Measurements from ENCODE around the gene CITED1.

Gene CITED1

GRCh38 chrX:72308209-72308565 lies 2.5 kb upstream of the CITED1 start:
- no peak overlapping the region for H2AFZ ChIP-seq (ENCODE audit: low read length, unreplicated experiment)
- peaks cover 44% of the 10 kb centered on the region for H3K27me3 ChIP-seq (ENCODE audit: insufficient read depth, low read length)
- no peak overlapping the region for H3K27ac ChIP-seq (ENCODE audit: low read depth, low read length)
- no peaks in the 10 kb centered on the region for H3K36me3 ChIP-seq (ENCODE audit: insufficient read depth, low read length)
- no peaks in the 10 kb centered on the region for H3K79me2 ChIP-seq (ENCODE audit: control insufficient read depth, insufficient read depth, low read length, unreplicated experiment)
- peaks cover 14% of the 10 kb centered on the region for H3K4me1 ChIP-seq (ENCODE audit: control insufficient read depth, insufficient read depth, low read length, unreplicated experiment)
- peak overlapping the region; percentile 74; the same call in 1 of the 2 replicates for H3K4me3 ChIP-seq (ENCODE audit: low read depth, low read length)

GRCh38 chrX:72307646-72308051 lies 1.9 kb upstream of the CITED1 start:
- H2AFZ ChIP-seq (ENCODE audit: low read length, unreplicated experiment), result no peak overlapping the region
- no peaks in the 10 kb centered on the region for H3K79me2 ChIP-seq (ENCODE audit: control insufficient read depth, insufficient read depth, low read length, unreplicated experiment)
- peaks cover 14% of the 10 kb centered on the region for H3K4me1 ChIP-seq (ENCODE audit: control insufficient read depth, insufficient read depth, low read length, unreplicated experiment)
- no peak overlapping the region for H3K27ac ChIP-seq (ENCODE audit: low read depth, low read length)
- H3K4me3 ChIP-seq (ENCODE audit: low read depth, low read length), result peak overlapping the region; percentile 59
- H3K27me3 ChIP-seq (ENCODE audit: insufficient read depth, low read length), result peaks cover 49% of the 10 kb centered on the region
- H3K36me3 ChIP-seq (ENCODE audit: insufficient read depth, low read length), result no peaks in the 10 kb centered on the region

- Histone ChIP-seq H3K79me2 (ENCODE audit: control insufficient read depth, insufficient read depth, low read length, unreplicated experiment) (no peaks in the 10 kb centered on the region), H3K27me3 (ENCODE audit: insufficient read depth, low read length) (peaks cover 49% of the 10 kb centered on the region), H3K27ac (ENCODE audit: low read depth, low read length) (no peak overlapping the region), H3K4me3 (ENCODE audit: low read depth, low read length) (peak overlapping the region; percentile 59), H2AFZ (ENCODE audit: low read length, unreplicated experiment) (no peak overlapping the region), H3K4me1 (ENCODE audit: control insufficient read depth, insufficient read depth, low read length, unreplicated experiment) (peaks cover 14% of the 10 kb centered on the region), H3K36me3 (ENCODE audit: insufficient read depth, low read length) (no peaks in the 10 kb centered on the region)
These were observed 1.3 kb upstream of the CITED1 start for GRCh38 chrX:72306851-72307645.

GRCh38 chrX:72306085-72306801 lies 529 bp upstream of the CITED1 start:
- Histone ChIP-seq H3K36me3 (ENCODE audit: insufficient read depth, low read length) (no peaks in the 10 kb centered on the region), H3K4me3 (ENCODE audit: low read depth, low read length) (peak overlapping the region; percentile 68), H2AFZ (ENCODE audit: low read length, unreplicated experiment) (peak overlapping the region; percentile 25), H3K27ac (ENCODE audit: low read depth, low read length) (no peak overlapping the region), H3K79me2 (ENCODE audit: control insufficient read depth, insufficient read depth, low read length, unreplicated experiment) (no peaks in the 10 kb centered on the region), H3K27me3 (ENCODE audit: insufficient read depth, low read length) (peaks cover 53% of the 10 kb centered on the region), H3K4me1 (ENCODE audit: control insufficient read depth, insufficient read depth, low read length, unreplicated experiment) (peaks cover 14% of the 10 kb centered on the region)

- H3K36me3 ChIP-seq (ENCODE audit: insufficient read depth, low read length), result no peaks in the 10 kb centered on the region
- peak overlapping the region; percentile 68 for H3K4me3 ChIP-seq (ENCODE audit: low read depth, low read length)
- H3K79me2 ChIP-seq (ENCODE audit: control insufficient read depth, insufficient read depth, low read length, unreplicated experiment), result no peaks in the 10 kb centered on the region
- peaks cover 53% of the 10 kb centered on the region for H3K27me3 ChIP-seq (ENCODE audit: insufficient read depth, low read length)
- no peak overlapping the region for H2AFZ ChIP-seq (ENCODE audit: low read length, unreplicated experiment)
- H3K27ac ChIP-seq (ENCODE audit: low read depth, low read length), result no peak overlapping the region
- H3K4me1 ChIP-seq (ENCODE audit: control insufficient read depth, insufficient read depth, low read length, unreplicated experiment), result peaks cover 14% of the 10 kb centered on the region
These were observed 837 bp downstream of the CITED1 start for GRCh38 chrX:72304877-72305276.

GRCh38 chrX:72301781-72302180 lies 3.9 kb downstream of the CITED1 start:
- H3K27me3 ChIP-seq (ENCODE audit: insufficient read depth, low read length), result peaks cover 36% of the 10 kb centered on the region

GRCh38 chrX:72299891-72300630 lies 5.7 kb downstream of the CITED1 start:
- Histone ChIP-seq H3K4me1 (ENCODE audit: control insufficient read depth, insufficient read depth, low read length, unreplicated experiment) (no peaks in the 10 kb centered on the region), H3K79me2 (ENCODE audit: control insufficient read depth, insufficient read depth, low read length, unreplicated experiment) (no peaks in the 10 kb centered on the region), H2AFZ (ENCODE audit: low read length, unreplicated experiment) (no peak overlapping the region), H3K27me3 (ENCODE audit: insufficient read depth, low read length) (peaks cover 27% of the 10 kb centered on the region), H3K27ac (ENCODE audit: low read depth, low read length) (no peak overlapping the region), H3K4me3 (ENCODE audit: low read depth, low read length) (no peak overlapping the region), H3K36me3 (ENCODE audit: insufficient read depth, low read length) (no peaks in the 10 kb centered on the region)

More at GRCh38 chrX:72301781-72302180, 3.9 kb downstream of the CITED1 start:
- no peaks in the 10 kb centered on the region for H3K4me1 ChIP-seq (ENCODE audit: control insufficient read depth, insufficient read depth, low read length, unreplicated experiment)
- H3K36me3 ChIP-seq (ENCODE audit: insufficient read depth, low read length), result no peaks in the 10 kb centered on the region
- no peak overlapping the region for H3K4me3 ChIP-seq (ENCODE audit: low read depth, low read length)
- H3K79me2 ChIP-seq (ENCODE audit: control insufficient read depth, insufficient read depth, low read length, unreplicated experiment), result no peaks in the 10 kb centered on the region
- no peak overlapping the region for H2AFZ ChIP-seq (ENCODE audit: low read length, unreplicated experiment)
- no peak overlapping the region for H3K27ac ChIP-seq (ENCODE audit: low read depth, low read length)

GRCh38 chrX:72297953-72298730 lies 7.6 kb downstream of the CITED1 start:
- H3K79me2 ChIP-seq (ENCODE audit: control insufficient read depth, insufficient read depth, low read length, unreplicated experiment), result no peaks in the 10 kb centered on the region
- no peak overlapping the region for H2AFZ ChIP-seq (ENCODE audit: low read length, unreplicated experiment)
- H3K4me1 ChIP-seq (ENCODE audit: control insufficient read depth, insufficient read depth, low read length, unreplicated experiment), result no peaks in the 10 kb centered on the region
- H3K4me3 ChIP-seq (ENCODE audit: low read depth, low read length), result no peak overlapping the region
- no peak overlapping the region for H3K27ac ChIP-seq (ENCODE audit: low read depth, low read length)
- H3K36me3 ChIP-seq (ENCODE audit: insufficient read depth, low read length), result no peaks in the 10 kb centered on the region
- H3K27me3 ChIP-seq (ENCODE audit: insufficient read depth, low read length), result peaks cover 8% of the 10 kb centered on the region; the same call in 1 of the 2 replicates

- Histone ChIP-seq H3K79me2 (ENCODE audit: control insufficient read depth, insufficient read depth, low read length, unreplicated experiment) (no peaks in the 10 kb centered on the region), H3K4me1 (ENCODE audit: control insufficient read depth, insufficient read depth, low read length, unreplicated experiment) (no peaks in the 10 kb centered on the region), H3K27me3 (ENCODE audit: insufficient read depth, low read length) (0 out of 2 replicates have a peak, but pooled peaks cover 4% of the 10 kb centered on the region), H3K4me3 (ENCODE audit: low read depth, low read length) (no peak overlapping the region), H2AFZ (ENCODE audit: low read length, unreplicated experiment) (no peak overlapping the region), H3K27ac (ENCODE audit: low read depth, low read length) (no peak overlapping the region), H3K36me3 (ENCODE audit: insufficient read depth, low read length) (no peaks in the 10 kb centered on the region)
These were observed 8.7 kb downstream of the CITED1 start for GRCh38 chrX:72296991-72297390.

GRCh38 chrX:72295745-72296144 lies 10.0 kb downstream of the CITED1 start:
- Histone ChIP-seq H3K36me3 (ENCODE audit: insufficient read depth, low read length) (no peaks in the 10 kb centered on the region), H3K4me3 (ENCODE audit: low read depth, low read length) (no peak overlapping the region), H3K27me3 (ENCODE audit: insufficient read depth, low read length) (no peaks in the 10 kb centered on the region), H3K79me2 (ENCODE audit: control insufficient read depth, insufficient read depth, low read length, unreplicated experiment) (no peaks in the 10 kb centered on the region), H3K27ac (ENCODE audit: low read depth, low read length) (no peak overlapping the region), H3K4me1 (ENCODE audit: control insufficient read depth, insufficient read depth, low read length, unreplicated experiment) (no peaks in the 10 kb centered on the region), H2AFZ (ENCODE audit: low read length, unreplicated experiment) (no peak overlapping the region)

All from ACC112 (cell line).